A549 (cell line): ENCODE data around the gene CACNA1E. TPM values are rescaled to one million over a fixed set of nuclear protein-coding genes. Genes with fewer than 3 reads are reported as not detected.

Source experiments
- ATAC-seq, 2 experiments: fragments of 200-7000 bp in 1 of 2; fragments of >200 bp in 1 of 2; cut with Nextera tagmentation in 1 of 2; cut with Tn5 transposase in 1 of 2; 3 replicates each; pipeline versions ENCODE4 v1.8.0 to v1.9.1; 2018 to 2020; ENCODE audit warnings: mild to moderate bottlenecking in 1 of 2, moderate library complexity in 1 of 2
- CTCF ChIA-PET: fragments of 300-600 bp; sonication (Branson Sonifier 250); formaldehyde crosslinking; extraction: SDS; loops from one replicate; lab custom pipeline; 2021; ENCODE audit warnings: antibody characterized with exemption, inconsistent platforms; lab: Yijun Ruan, JAX
- POLR2A ChIA-PET: fragments of 350-600 bp; formaldehyde crosslinking; extraction: SDS; loops from one replicate; lab custom pipeline; 2021; ENCODE audit warnings: antibody characterized with exemption, inconsistent platforms; lab: Yijun Ruan, JAX
- DNase-seq, 2 experiments: peaks; one replicate each; pipeline versions ENCODE4 v3.0.0 to v3.0.0-alpha.2; 2011 to 2016; ENCODE audit warnings: low read depth in 1 of 2, low spot score in 1 of 2
- FAIRE-seq: peaks from 2 replicates; lab custom pipeline; 2011; peaks lifted over from hg19 to GRCh38; lab: Jason Lieb, UNC
- H3K27ac ChIP-seq, 2 experiments: fragments of >200 bp; sonication (Bioruptor Twin); formaldehyde crosslinking; 3 replicates each; pipeline ENCODE4 v1.5.1; 2016 to 2017
- H3K4me1 ChIP-seq: fragments of >200 bp; sonication (Bioruptor Twin); formaldehyde crosslinking; 3 replicates; pipeline ENCODE4 v1.6.1; 2016
- H3K4me2 ChIP-seq: fragments of >200 bp; sonication (Bioruptor Twin); formaldehyde crosslinking; 3 replicates; pipeline ENCODE4 v1.6.1; 2016
- H3K4me3 ChIP-seq: fragments of >200 bp; sonication (Bioruptor Twin); formaldehyde crosslinking; 3 replicates; pipeline ENCODE4 v1.5.1; 2016
- H3K9me3 ChIP-seq: fragments of >200 bp; sonication (Bioruptor Twin); formaldehyde crosslinking; 3 replicates; pipeline ENCODE4 v1.6.1; 2016
- CBX8 ChIP-seq: fragments of 200-600 bp; sonication (generic); IDR thresholded peaks from 2 replicates; pipeline ENCODE4 v1.6.1; 2016
- CEBPB ChIP-seq, 2 experiments: fragments of >200 bp in 1 of 2; sonication (Bioruptor Twin) in 1 of 2; formaldehyde crosslinking in 1 of 2; IDR thresholded peaks; 2 replicates each; pipeline ENCODE4 v1.6.1; 2012 to 2016
- CTCF ChIP-seq: fragments of >200 bp; sonication (Bioruptor Twin); formaldehyde crosslinking; IDR thresholded peaks from 3 replicates; pipeline ENCODE4 v1.5.1; 2016
- EHMT2 ChIP-seq: fragments of 200-600 bp; sonication (generic); IDR thresholded peaks from 2 replicates; pipeline ENCODE4 v1.6.1; 2016; ENCODE audit warnings: antibody characterized with exemption, low read depth, mild to moderate bottlenecking, moderate library complexity
- ESRRA ChIP-seq: fragments of 150-350 bp; IDR thresholded peaks from 2 replicates; pipeline ENCODE4 v1.6.1; 2014; ENCODE audit warnings: mild to moderate bottlenecking, low read length, borderline replicate concordance
- FOSB ChIP-seq: fragments of 250-450 bp; sonication (Bioruptor Pico); IDR thresholded peaks from 2 replicates; pipeline ENCODE4 v1.5.0; 2020; ENCODE audit warnings: mild to moderate bottlenecking, moderate library complexity
- FOSL2 ChIP-seq, 2 experiments: fragments of 450-650 bp in 1 of 2; fragments of >200 bp in 1 of 2; sonication (Bioruptor Twin) in 1 of 2; formaldehyde crosslinking; IDR thresholded peaks; 2 replicates each; pipeline versions ENCODE4 v1.5.0 to v1.6.1; 2016 to 2020; ENCODE audit warnings: mild to moderate bottlenecking in 1 of 2, moderate library complexity in 1 of 2
- HDAC2 ChIP-seq: fragments of 200-600 bp; sonication (generic); IDR thresholded peaks from 2 replicates; pipeline ENCODE4 v1.6.1; 2016
- HMGXB4 ChIP-seq: fragments of 250-450 bp; sonication (Bioruptor Pico); IDR thresholded peaks from 2 replicates; pipeline ENCODE4 v1.5.0; 2021; ENCODE audit warnings: mild to moderate bottlenecking, moderate library complexity, borderline replicate concordance
- HOXA7 ChIP-seq: fragments of 250-450 bp; sonication (Bioruptor Pico); IDR thresholded peaks from 2 replicates; pipeline ENCODE4 v1.5.0; 2020; ENCODE audit warnings: mild to moderate bottlenecking, moderate library complexity
- KDM5A ChIP-seq: fragments of 200-600 bp; sonication (generic); IDR thresholded peaks from 2 replicates; pipeline ENCODE4 v1.6.1; 2016; ENCODE audit warnings: antibody characterized with exemption, mild to moderate bottlenecking
- MAFK ChIP-seq: fragments of 450-650 bp; IDR thresholded peaks from 2 replicates; pipeline ENCODE4 v1.6.1; 2014; ENCODE audit not compliant: partially characterized antibody
- MAZ ChIP-seq: fragments of 150-350 bp; IDR thresholded peaks from 2 replicates; pipeline ENCODE4 v1.6.1; 2014; ENCODE audit warnings: antibody characterized with exemption, low read depth, low read length, borderline replicate concordance
- MYC ChIP-seq: IDR thresholded peaks from 2 replicates; pipeline ENCODE4 v1.6.1; 2012; ENCODE audit warnings: mild to moderate bottlenecking, inconsistent platforms, low read length, improper control_type of control experiment, borderline replicate concordance
- NFE2L2 ChIP-seq: fragments of 150-350 bp; conservative IDR thresholded peaks from 2 replicates; pipeline ENCODE4 v1.6.1; 2014; ENCODE audit warnings: low read length
- NPAS2 ChIP-seq: fragments of 250-450 bp; sonication (Bioruptor Pico); IDR thresholded peaks from 2 replicates; pipeline ENCODE4 v1.8.0; 2022; ENCODE audit warnings: mild to moderate bottlenecking, moderate library complexity, borderline replicate concordance
- NR3C1 ChIP-seq: fragments of >200 bp; sonication (Bioruptor Twin); formaldehyde crosslinking; IDR thresholded peaks from 3 replicates; pipeline ENCODE4 v1.6.1; 2017
- RARB ChIP-seq: fragments of 250-450 bp; sonication (Bioruptor Pico); IDR thresholded peaks from 2 replicates; pipeline ENCODE4 v1.8.0; 2021; ENCODE audit warnings: mild to moderate bottlenecking, moderate library complexity
- RCOR1 ChIP-seq: fragments of 150-350 bp; IDR thresholded peaks from 2 replicates; pipeline ENCODE4 v1.6.1; 2014; ENCODE audit warnings: antibody characterized with exemption, low read length, low read depth
- SMC3 ChIP-seq: fragments of >200 bp; sonication (Bioruptor Twin); formaldehyde crosslinking; IDR thresholded peaks from 3 replicates; pipeline ENCODE4 v1.6.1; 2018; ENCODE audit warnings: inconsistent platforms
- SREBF2 ChIP-seq: fragments of 450-650 bp; IDR thresholded peaks from 2 replicates; pipeline ENCODE4 v1.6.1; 2014; ENCODE audit warnings: mild to moderate bottlenecking, moderate library complexity
- TFCP2L1 ChIP-seq: fragments of 250-450 bp; sonication (Bioruptor Pico); IDR thresholded peaks from 2 replicates; pipeline ENCODE4 v1.5.0; 2021; ENCODE audit warnings: mild to moderate bottlenecking
- ZC3H11A ChIP-seq: fragments of 450-650 bp; IDR thresholded peaks from 2 replicates; pipeline ENCODE4 v1.6.1; 2014; ENCODE audit warnings: antibody characterized with exemption, mild to moderate bottlenecking
- ZFP36 ChIP-seq: fragments of 450-650 bp; IDR thresholded peaks from 2 replicates; pipeline ENCODE4 v1.6.1; 2014; ENCODE audit warnings: borderline replicate concordance; ENCODE audit not compliant: partially characterized antibody
- ZSCAN20 ChIP-seq: fragments of 250-450 bp; sonication (Bioruptor Pico); IDR thresholded peaks from 2 replicates; pipeline ENCODE4 v1.8.0; 2022; ENCODE audit warnings: mild to moderate bottlenecking, moderate library complexity
- WGBS: methylation state at CpG from one replicate; pipeline ENCODE4 v1.1.6; 2017; ENCODE audit errors: missing lambda C conversion rate; 5-methylcytosine and 5-hydroxymethylcytosine counted together
- polyA plus RNA-seq, 4 experiments: library from polyadenylated mRNA; depleted of rRNA in 3 of 4; stranded (reverse); fragments of >200 nt; fragmentation: RNase III in 1 of 4; extraction: RNeasy Plus Mini Kit Qiagen cat#74134 plus additional on column Dnase treatment in 1 of 4; gene quantifications; 2 replicates in 3 of 4; 3 replicates in 1 of 4; pipeline ENCODE4 v1.2.3, GENCODE V29; 2011 to 2017
- TF ChIP-seq, protein P1 (sequence below): IDR thresholded peaks from 2 replicates; pipeline ENCODE4 v1.6.1; 2012; ENCODE audit warnings: low read depth, borderline replicate concordance
- TF ChIP-seq, protein P2 (sequence below): fragments of 250-450 bp; sonication (Bioruptor Pico); IDR thresholded peaks from 2 replicates; pipeline ENCODE4 v1.5.0; 2020; ENCODE audit warnings: low read depth, mild to moderate bottlenecking, moderate library complexity
- TF ChIP-seq, protein P3 (sequence below): fragments of 150-350 bp; IDR thresholded peaks from 2 replicates; pipeline ENCODE4 v1.6.1; 2014; ENCODE audit warnings: low read depth, mild to moderate bottlenecking, low read length

The CACNA1E gene
- polyA plus RNA-seq, 2 of the 4 experiments (the other 2 are of a cell fraction): 0.01 TPM; not detected in 1

DNA sequence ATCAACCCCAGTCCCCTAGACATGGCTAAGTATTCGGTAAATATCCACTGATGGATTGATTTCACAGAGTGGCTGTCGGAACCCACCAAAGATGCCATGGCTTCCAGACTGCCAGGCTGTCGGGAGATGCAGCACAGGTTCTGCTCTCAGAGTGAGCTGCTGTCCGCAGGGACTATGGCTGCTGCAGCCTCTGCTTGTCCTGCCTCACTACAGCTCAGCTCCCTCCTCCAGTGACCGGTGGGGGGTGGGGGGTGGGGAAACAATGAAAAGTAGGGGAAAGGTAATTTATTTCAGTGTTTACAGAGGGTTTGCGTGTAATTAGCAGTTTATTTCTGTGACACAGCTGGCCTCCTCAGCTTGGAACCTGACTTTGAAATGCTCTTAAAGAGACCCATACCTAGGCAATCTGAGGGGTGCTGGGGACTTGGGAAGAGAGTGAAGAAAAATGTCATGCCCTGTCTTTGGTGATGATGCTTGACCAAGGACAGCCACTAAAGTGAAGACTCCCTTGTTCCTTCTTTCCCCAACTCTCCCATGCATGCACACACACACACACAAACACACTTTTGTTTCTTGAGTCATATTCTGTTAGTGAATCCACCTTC is 109.0 kb downstream of the CACNA1E start:
- no peak for ATAC-seq
- CTCF ChIA-PET: interaction anchor here (0.6 kb wide), 1 partner anchor 219 kb away, joined by 3 read pairs; no protein-coding TSS in a partner anchor
- no peak for DNase-seq
- Histone ChIP-seq H3K27ac (no peak overlapping the region), H3K4me2 (no peak overlapping the region), H3K4me1 (no peaks in the 10 kb centered on the region), H3K4me3 (no peak overlapping the region), H3K9me3 (no peaks in the 10 kb centered on the region)
- POLR2A ChIA-PET: no interaction called here
- TF ChIP-seq ZC3H11A (no peak), NPAS2 (CRISPR knock-in tag) (no peak), HDAC2 (no peak), RCOR1 (no peak), CEBPB (IDR thresholded peaks at IDR 0.05) (no peak), CBX8 (no peak), ESRRA (no peak), ZFP36 (no peak), FOSL2 (IDR thresholded peaks at IDR 0.05) (no peak), FOSL2 (CRISPR knock-in tag; IDR thresholded peaks at IDR 0.05) (no peak), TFCP2L1 (no peak), KDM5A (no peak), HOXA7 (CRISPR knock-in tag) (no peak), NFE2L2 (no peak), MAZ (no peak), NR3C1 (no peak)
- TF ChIP-seq, protein P1, sequence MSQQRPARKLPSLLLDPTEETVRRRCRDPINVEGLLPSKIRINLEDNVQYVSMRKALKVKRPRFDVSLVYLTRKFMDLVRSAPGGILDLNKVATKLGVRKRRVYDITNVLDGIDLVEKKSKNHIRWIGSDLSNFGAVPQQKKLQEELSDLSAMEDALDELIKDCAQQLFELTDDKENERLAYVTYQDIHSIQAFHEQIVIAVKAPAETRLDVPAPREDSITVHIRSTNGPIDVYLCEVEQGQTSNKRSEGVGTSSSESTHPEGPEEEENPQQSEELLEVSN: no peak
- FAIRE-seq: no peak
- 11% methylated on average over 4 of the region's 6 CpGs for WGBS

- H3K9me3 ChIP-seq: no peaks in the 10 kb centered on the region
- H3K27ac ChIP-seq: no peak overlapping the region
- FAIRE-seq (no peak), DNase-seq (no peak), ATAC-seq (no peak)
- no peaks in the 10 kb centered on the region for H3K4me1 ChIP-seq
- POLR2A ChIA-PET: no interaction called here
- CTCF ChIA-PET: interaction anchor here (0.6 kb wide), 1 partner anchor 219 kb away, joined by 3 read pairs; no protein-coding TSS in a partner anchor
- 0% methylated on average over 4 of the region's 4 CpGs for WGBS
- no peak overlapping the region for H3K4me2 ChIP-seq
- peak; percentile 91 for TF ChIP-seq MAFK
- TF ChIP-seq MAZ: no peak
- no peak overlapping the region for H3K4me3 ChIP-seq
These were observed 109.7 kb downstream of the CACNA1E start for GRCh38 chr1:181593042-181593441.

- Histone ChIP-seq H3K4me1 (no peaks in the 10 kb centered on the region), H3K4me2 (no peak overlapping the region), H3K9me3 (no peaks in the 10 kb centered on the region), H3K27ac (no peak overlapping the region), H3K4me3 (no peak overlapping the region)
- WGBS: 36% methylated on average over 5 of the region's 5 CpGs
- DNase-seq: no peak
- no peak for FAIRE-seq
- ChIA-PET POLR2A (no interaction called here), CTCF (no interaction called here)
- no peak for ATAC-seq
- TF ChIP-seq HMGXB4 (no peak), ZC3H11A (no peak), SMC3 (no peak), ZSCAN20 (CRISPR knock-in tag) (no peak), FOSB (CRISPR knock-in tag) (no peak), CEBPB (IDR thresholded peaks at IDR 0.05) (no peak), CTCF (no peak), RARB (CRISPR knock-in tag) (no peak), EHMT2 (no peak), NFE2L2 (no peak), KDM5A (no peak), NPAS2 (CRISPR knock-in tag) (no peak), SREBF2 (no peak), MYC (no peak), MAZ (no peak)
- TF ChIP-seq, protein P2, sequence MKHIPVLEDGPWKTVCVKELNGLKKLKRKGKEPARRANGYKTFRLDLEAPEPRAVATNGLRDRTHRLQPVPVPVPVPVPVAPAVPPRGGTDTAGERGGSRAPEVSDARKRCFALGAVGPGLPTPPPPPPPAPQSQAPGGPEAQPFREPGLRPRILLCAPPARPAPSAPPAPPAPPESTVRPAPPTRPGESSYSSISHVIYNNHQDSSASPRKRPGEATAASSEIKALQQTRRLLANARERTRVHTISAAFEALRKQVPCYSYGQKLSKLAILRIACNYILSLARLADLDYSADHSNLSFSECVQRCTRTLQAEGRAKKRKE (CRISPR knock-in tag): no peak
- TF ChIP-seq, protein P3, sequence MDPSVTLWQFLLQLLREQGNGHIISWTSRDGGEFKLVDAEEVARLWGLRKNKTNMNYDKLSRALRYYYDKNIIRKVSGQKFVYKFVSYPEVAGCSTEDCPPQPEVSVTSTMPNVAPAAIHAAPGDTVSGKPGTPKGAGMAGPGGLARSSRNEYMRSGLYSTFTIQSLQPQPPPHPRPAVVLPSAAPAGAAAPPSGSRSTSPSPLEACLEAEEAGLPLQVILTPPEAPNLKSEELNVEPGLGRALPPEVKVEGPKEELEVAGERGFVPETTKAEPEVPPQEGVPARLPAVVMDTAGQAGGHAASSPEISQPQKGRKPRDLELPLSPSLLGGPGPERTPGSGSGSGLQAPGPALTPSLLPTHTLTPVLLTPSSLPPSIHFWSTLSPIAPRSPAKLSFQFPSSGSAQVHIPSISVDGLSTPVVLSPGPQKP: no peak
These were observed 111.2 kb downstream of the CACNA1E start for GRCh38 chr1:181594553-181594952.
